Measurements from ENCODE around the gene SLCO4A1.
"Not testable (repeated sequence)": the region's sequence is repeated elsewhere in the genome, so short reads cannot be mapped to it uniquely, and the experiment has no call there.

Gene SLCO4A1

GRCh38 chr20:62667530-62668440 lies 25.5 kb downstream of the SLCO4A1 start:
- no peak for DNase-seq

- DNase-seq = peak; percentile 55
These were observed 26.2 kb downstream of the SLCO4A1 start for GRCh38 chr20:62668441-62669027.

- no peak for DNase-seq
These were observed 26.9 kb downstream of the SLCO4A1 start for GRCh38 chr20:62669249-62669648.

- DNase-seq = no peak
These were observed 27.9 kb downstream of the SLCO4A1 start for GRCh38 chr20:62670156-62670555.

- DNase-seq = no peak
These were observed 28.7 kb downstream of the SLCO4A1 start for GRCh38 chr20:62670998-62671397.

- DNase-seq = no peak
These were observed 29.5 kb downstream of the SLCO4A1 start for GRCh38 chr20:62671765-62672164.

- DNase-seq = no peak
These were observed 32.1 kb downstream of the SLCO4A1 start for GRCh38 chr20:62674370-62674769.

- DNase-seq = no peak
These were observed 33.0 kb downstream of the SLCO4A1 start for GRCh38 chr20:62675156-62675876.

GRCh38 chr20:62675877-62676260 lies 33.6 kb downstream of the SLCO4A1 start:
- DNase-seq = no peak

- DNase-seq = no peak
These were observed 34.7 kb downstream of the SLCO4A1 start for GRCh38 chr20:62676976-62677375.

GRCh38 chr20:62677678-62678077 lies 35.4 kb downstream of the SLCO4A1 start:
- no peak for DNase-seq

GRCh38 chr20:62678553-62678952 lies 36.2 kb downstream of the SLCO4A1 start:
- DNase-seq = no peak

GRCh38 chr20:62679978-62680589 lies 37.8 kb downstream of the SLCO4A1 start:
- no peak for DNase-seq

GRCh38 chr20:62682912-62683517 lies 40.7 kb downstream of the SLCO4A1 start:
- DNase-seq = no peak

- DNase-seq = not testable (repeated sequence)
These were observed 41.5 kb downstream of the SLCO4A1 start for GRCh38 chr20:62683660-62684322.

GRCh38 chr20:62684981-62685380 lies 42.7 kb downstream of the SLCO4A1 start:
- DNase-seq = no peak

- no peak for DNase-seq
These were observed 43.7 kb downstream of the SLCO4A1 start for GRCh38 chr20:62685781-62686555.

GRCh38 chr20:62686869-62687830 lies 44.8 kb downstream of the SLCO4A1 start:
- DNase-seq = no peak

GRCh38 chr20:62688083-62688482 lies 45.8 kb downstream of the SLCO4A1 start:
- no peak for DNase-seq

GRCh38 chr20:62688855-62689460 lies 46.7 kb downstream of the SLCO4A1 start:
- DNase-seq = no peak
